ENCODE data around the gene LRRC1.

DNA sequence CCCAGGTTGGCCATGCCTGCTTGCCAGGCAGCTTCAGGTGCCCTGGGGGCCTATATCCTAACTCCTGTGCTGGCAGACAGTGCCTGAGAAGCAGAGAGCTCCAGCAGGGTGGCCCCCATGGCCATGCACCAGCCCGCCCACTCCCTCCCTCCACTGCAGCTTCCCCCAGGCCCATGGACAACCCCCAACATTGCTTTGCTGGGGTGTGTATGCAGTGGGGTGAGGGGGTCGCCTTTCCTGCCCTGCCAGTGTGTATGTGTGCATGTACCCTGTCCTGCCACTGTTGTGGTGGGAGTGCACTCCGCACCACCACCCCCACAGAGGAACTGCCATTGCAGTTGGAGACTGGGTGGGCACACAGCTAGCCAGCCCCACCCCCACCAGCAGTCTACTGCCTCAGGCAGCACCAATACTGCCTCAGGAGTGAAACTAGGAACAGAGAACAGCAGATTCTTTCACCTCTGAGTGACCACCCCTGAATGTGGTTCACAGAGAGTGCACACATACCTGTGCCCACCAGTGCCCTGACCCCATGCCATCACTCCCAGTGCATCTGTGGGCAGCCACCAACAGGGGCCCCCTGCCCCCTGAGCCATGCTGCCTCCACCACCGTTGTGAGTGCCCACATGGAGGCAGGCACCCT, 151.1 kb downstream of the LRRC1 start:
- TF ChIP-seq, protein P1, sequence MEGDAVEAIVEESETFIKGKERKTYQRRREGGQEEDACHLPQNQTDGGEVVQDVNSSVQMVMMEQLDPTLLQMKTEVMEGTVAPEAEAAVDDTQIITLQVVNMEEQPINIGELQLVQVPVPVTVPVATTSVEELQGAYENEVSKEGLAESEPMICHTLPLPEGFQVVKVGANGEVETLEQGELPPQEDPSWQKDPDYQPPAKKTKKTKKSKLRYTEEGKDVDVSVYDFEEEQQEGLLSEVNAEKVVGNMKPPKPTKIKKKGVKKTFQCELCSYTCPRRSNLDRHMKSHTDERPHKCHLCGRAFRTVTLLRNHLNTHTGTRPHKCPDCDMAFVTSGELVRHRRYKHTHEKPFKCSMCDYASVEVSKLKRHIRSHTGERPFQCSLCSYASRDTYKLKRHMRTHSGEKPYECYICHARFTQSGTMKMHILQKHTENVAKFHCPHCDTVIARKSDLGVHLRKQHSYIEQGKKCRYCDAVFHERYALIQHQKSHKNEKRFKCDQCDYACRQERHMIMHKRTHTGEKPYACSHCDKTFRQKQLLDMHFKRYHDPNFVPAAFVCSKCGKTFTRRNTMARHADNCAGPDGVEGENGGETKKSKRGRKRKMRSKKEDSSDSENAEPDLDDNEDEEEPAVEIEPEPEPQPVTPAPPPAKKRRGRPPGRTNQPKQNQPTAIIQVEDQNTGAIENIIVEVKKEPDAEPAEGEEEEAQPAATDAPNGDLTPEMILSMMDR (IDR thresholded peaks at IDR 0.05; ENCODE audit: control extremely low read depth in 1 of 3, insufficient read depth in 1 of 3, low read depth in 1 of 3, low read length in 3 of 3) = no peak
- TF ChIP-seq CHD2 (IDR thresholded peaks at IDR 0.05; ENCODE audit: low read length) (no peak), POLR2AphosphoS5 (IDR thresholded peaks at IDR 0.05; ENCODE audit: low read depth, low read length) (no peak), POLR2A (IDR thresholded peaks at IDR 0.05; ENCODE audit: control extremely low read depth in 1 of 2, low read depth in 2 of 2, low read length in 2 of 2) (no peak), EP300 (IDR thresholded peaks at IDR 0.05; ENCODE audit: borderline replicate concordance in 1 of 2, low read depth in 2 of 2, low read length in 2 of 2) (no peak), HDAC6 (IDR thresholded peaks at IDR 0.05; ENCODE audit: low read depth, low read length) (no peak), BRCA1 (IDR thresholded peaks at IDR 0.05; ENCODE audit: low read depth, low read length) (no peak)
- TF ChIP-seq, protein P2, sequence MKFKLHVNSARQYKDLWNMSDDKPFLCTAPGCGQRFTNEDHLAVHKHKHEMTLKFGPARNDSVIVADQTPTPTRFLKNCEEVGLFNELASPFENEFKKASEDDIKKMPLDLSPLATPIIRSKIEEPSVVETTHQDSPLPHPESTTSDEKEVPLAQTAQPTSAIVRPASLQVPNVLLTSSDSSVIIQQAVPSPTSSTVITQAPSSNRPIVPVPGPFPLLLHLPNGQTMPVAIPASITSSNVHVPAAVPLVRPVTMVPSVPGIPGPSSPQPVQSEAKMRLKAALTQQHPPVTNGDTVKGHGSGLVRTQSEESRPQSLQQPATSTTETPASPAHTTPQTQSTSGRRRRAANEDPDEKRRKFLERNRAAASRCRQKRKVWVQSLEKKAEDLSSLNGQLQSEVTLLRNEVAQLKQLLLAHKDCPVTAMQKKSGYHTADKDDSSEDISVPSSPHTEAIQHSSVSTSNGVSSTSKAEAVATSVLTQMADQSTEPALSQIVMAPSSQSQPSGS (IDR thresholded peaks at IDR 0.05; ENCODE audit: low read length) = no peak
- TF ChIP-seq, protein P3, sequence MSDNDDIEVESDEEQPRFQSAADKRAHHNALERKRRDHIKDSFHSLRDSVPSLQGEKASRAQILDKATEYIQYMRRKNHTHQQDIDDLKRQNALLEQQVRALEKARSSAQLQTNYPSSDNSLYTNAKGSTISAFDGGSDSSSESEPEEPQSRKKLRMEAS (IDR thresholded peaks at IDR 0.05) = no peak
